LNCaP clone FGC (cell line): ENCODE data around the gene ABHD2.
"Not testable (repeated sequence)": the region's sequence is repeated elsewhere in the genome, so short reads cannot be mapped to it uniquely, and the experiment has no call there.

ENCODE experiments used
- DNase-seq: peaks from one replicate; pipeline ENCODE4 v3.0.0-alpha.2; 2011; ENCODE audit warnings: low read depth
- H3K4me3 ChIP-seq: 2 replicates; pipeline ENCODE4 v1.5.1; 2011; ENCODE audit warnings: mild to moderate bottlenecking, low read depth, low read length, control low read depth
- CTCF ChIP-seq: IDR thresholded peaks from 2 replicates; pipeline ENCODE4 v1.5.1; 2012; ENCODE audit warnings: mild to moderate bottlenecking; ENCODE audit not compliant: control insufficient read depth, insufficient read depth; ENCODE audit errors: extremely low read depth

ABHD2 gene

GRCh38 chr15:89075846-89076245 lies 12.4 kb upstream of the ABHD2 start:
- no peak overlapping the region for H3K4me3 ChIP-seq
- no peak for DNase-seq
- TF ChIP-seq CTCF: no peak

- no peak for DNase-seq
- TF ChIP-seq CTCF: no peak
- no peak overlapping the region for H3K4me3 ChIP-seq
These were observed 10.5 kb upstream of the ABHD2 start for GRCh38 chr15:89077750-89078149.

GRCh38 chr15:89078851-89079810 lies 9.1 kb upstream of the ABHD2 start:
- no peak for TF ChIP-seq CTCF
- H3K4me3 ChIP-seq: no peak overlapping the region

DNA sequence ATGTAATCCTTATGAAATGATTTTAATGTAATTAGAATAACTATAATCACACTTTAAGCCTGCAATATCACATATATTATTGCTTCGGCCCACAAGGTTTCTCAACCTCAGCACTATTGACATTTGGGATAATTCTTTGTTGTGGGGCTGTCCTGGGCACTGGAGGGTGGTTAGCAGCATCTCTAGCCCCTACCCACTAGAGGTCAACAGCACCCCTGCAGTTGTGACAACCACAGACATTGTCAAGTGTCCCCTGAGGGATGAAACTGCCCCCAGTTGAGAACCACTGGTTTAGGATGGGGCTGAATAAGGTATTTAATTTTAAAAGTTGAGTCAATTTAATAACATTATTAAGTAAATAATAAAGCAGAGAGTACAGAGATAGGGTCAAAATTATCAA lies 6.4 kb upstream of the ABHD2 start:
- DNase-seq: no peak
- TF ChIP-seq CTCF: peak; percentile 31; the same call in 1 of the 2 replicates
- H3K4me3 ChIP-seq: no peak overlapping the region

More at GRCh38 chr15:89078851-89079810, 9.1 kb upstream of the ABHD2 start:
- DNase-seq: no peak

GRCh38 chr15:89083246-89083645 lies 5.0 kb upstream of the ABHD2 start:
- H3K4me3 ChIP-seq: no peak overlapping the region
- no peak for TF ChIP-seq CTCF
- DNase-seq: no peak

DNA sequence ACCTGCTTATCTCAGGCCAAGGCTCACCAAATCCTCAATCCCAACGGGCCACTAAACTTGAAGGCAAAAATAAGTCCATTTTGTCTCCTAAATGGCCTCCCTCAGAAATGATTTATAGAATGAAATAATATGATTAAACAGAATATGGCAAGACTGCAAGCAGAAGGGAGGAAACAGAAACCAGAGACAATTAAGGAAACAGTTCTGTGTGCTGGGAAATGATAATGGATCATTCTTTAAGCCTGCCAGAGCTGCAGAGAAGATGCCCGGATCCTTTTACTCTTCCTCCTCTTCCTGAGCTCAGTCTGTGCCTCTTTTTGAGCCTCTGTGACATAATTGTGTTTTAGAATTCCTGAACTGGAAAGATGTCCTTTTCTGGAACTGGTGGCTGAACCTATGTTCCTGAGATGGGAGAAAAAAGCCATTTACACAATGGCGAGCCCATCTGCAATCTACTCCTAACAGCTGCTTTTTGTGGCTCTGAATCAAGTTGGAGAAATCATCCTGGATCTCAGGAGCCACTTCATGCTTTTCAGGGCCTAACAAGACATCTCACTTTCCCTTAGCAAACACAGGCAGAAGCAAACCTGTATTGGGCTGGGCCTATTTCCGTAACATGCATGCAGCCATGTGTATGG lies 2.8 kb upstream of the ABHD2 start:
- no peak overlapping the region for H3K4me3 ChIP-seq
- DNase-seq: no peak
- TF ChIP-seq CTCF: no peak

DNA sequence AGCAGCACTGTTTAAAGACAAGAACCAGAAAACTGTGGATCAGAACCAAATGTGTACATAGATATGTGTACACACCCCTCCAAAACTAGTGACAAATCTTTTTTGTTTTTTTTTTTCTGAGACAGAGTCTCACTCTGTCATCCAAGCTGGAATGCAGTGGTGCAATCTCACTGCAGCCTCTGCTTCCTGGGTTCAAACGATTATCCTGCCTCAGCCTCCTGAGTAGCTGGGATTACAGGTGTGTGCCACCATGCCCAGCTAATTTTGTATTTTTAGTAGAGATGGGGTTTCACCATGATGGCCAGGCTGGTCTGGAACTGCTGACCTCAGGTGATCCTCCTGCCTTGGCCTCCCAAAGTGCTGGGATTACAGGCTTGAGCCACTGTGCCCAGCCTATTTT lies 2.3 kb upstream of the ABHD2 start:
- H3K4me3 ChIP-seq, DNase-seq: not testable (repeated sequence)

DNA sequence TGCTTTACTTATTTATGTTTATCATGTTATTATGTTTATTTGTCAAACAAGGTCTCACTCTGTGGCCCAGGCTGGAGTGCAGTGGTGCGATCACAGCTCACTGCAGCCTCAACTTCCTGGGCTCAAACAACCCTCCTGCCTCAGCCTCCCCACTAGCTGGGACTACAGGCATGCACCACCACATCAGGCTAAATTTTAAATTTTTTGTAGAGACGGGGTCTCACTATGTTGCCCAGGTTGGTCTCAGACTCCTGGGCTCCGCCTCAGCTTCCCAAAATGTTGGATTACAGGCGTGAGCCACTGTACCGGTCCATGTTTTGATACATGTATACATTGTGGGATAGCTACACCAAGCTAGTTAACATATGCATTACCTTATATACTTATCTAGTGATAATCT lies 1.9 kb upstream of the ABHD2 start:
- H3K4me3 ChIP-seq, DNase-seq: not testable (repeated sequence)
